DND-41 (cell line): Measurements from ENCODE around the gene RANBP3L.

Source experiments
- ATAC-seq: fragments of 200-7000 bp; cut with Tn5 transposase; 3 replicates; pipeline ENCODE4 v1.9.1; 2021; ENCODE audit warnings: low read depth; ENCODE audit not compliant: insufficient read depth
- DNase-seq: peaks from one replicate; pipeline ENCODE4 v3.0.0-alpha.2; 2020
- H2AFZ ChIP-seq: 2 replicates; pipeline ENCODE4 v1.6.0; 2012; ENCODE audit warnings: low read depth, low read length
- H3K27ac ChIP-seq: 2 replicates; pipeline ENCODE4 v1.5.1; 2012; ENCODE audit warnings: low read length, inconsistent platforms
- H3K27me3 ChIP-seq: fragments of 200-600 bp; sonication (generic); 2 replicates; pipeline ENCODE4 v1.6.0; 2012; ENCODE audit warnings: low read length, mild to moderate bottlenecking, inconsistent platforms; ENCODE audit not compliant: insufficient read depth, poor library complexity
- H3K36me3 ChIP-seq: 2 replicates; pipeline ENCODE4 v1.5.1; 2012; ENCODE audit warnings: low read length, inconsistent platforms; ENCODE audit not compliant: insufficient read depth
- H3K4me1 ChIP-seq: 2 replicates; pipeline ENCODE4 v1.5.1; 2012; ENCODE audit warnings: mild to moderate bottlenecking, low read length; ENCODE audit not compliant: insufficient read depth
- H3K4me2 ChIP-seq: 2 replicates; pipeline ENCODE4 v1.6.0; 2012; ENCODE audit warnings: mild to moderate bottlenecking, moderate library complexity, low read length, inconsistent platforms; ENCODE audit not compliant: insufficient read depth
- H3K4me3 ChIP-seq, 2 experiments: fragments of 200-600 bp in 1 of 2; shearing (Covaris generic) in 1 of 2; 2 replicates each; pipeline ENCODE4 v1.5.1; 2012 to 2016; ENCODE audit warnings: inconsistent platforms in 2 of 2, low read length in 2 of 2, mild to moderate bottlenecking in 2 of 2, low read depth in 1 of 2, moderate library complexity in 1 of 2
- H3K79me2 ChIP-seq: 2 replicates; pipeline ENCODE4 v1.6.0; 2012; ENCODE audit warnings: low read length, inconsistent platforms; ENCODE audit not compliant: insufficient read depth
- H3K9ac ChIP-seq: 2 replicates; pipeline ENCODE4 v1.6.0; 2012; ENCODE audit warnings: low read depth, mild to moderate bottlenecking, inconsistent platforms, low read length, moderate library complexity
- H3K9me3 ChIP-seq: 2 replicates; pipeline ENCODE4 v1.5.1; 2012; ENCODE audit warnings: low read length, moderate library complexity, mild to moderate bottlenecking, inconsistent platforms; ENCODE audit not compliant: insufficient read depth, severe bottlenecking
- H4K20me1 ChIP-seq: 2 replicates; pipeline ENCODE4 v1.6.0; 2012; ENCODE audit warnings: low read length; ENCODE audit not compliant: insufficient read depth
- CTCF ChIP-seq: IDR thresholded peaks from 2 replicates; pipeline ENCODE4 v1.5.1; 2012; ENCODE audit warnings: borderline replicate concordance, low read length, moderate library complexity, mild to moderate bottlenecking; ENCODE audit not compliant: poor library complexity, severe bottlenecking; ENCODE audit errors: extremely low read depth
- EZH2 ChIP-seq: IDR thresholded peaks from 3 replicates; pipeline ENCODE4 v1.6.1; 2012; ENCODE audit warnings: borderline replicate concordance, low read depth, mild to moderate bottlenecking, moderate library complexity, low read length, inconsistent platforms; ENCODE audit not compliant: severe bottlenecking

Gene RANBP3L

GRCh38 chr5:36242534-36243485 is 58.9 kb downstream of the RANBP3L start:
- no peak for ATAC-seq
- Histone ChIP-seq H3K79me2 (peaks cover 37% of the 10 kb centered on the region), H4K20me1 (no peaks in the 10 kb centered on the region), H3K4me3 (peak overlapping the region; percentile 11 to 85; a peak in 3 of 4 replicates), H3K27ac (peak overlapping the region; percentile 94), H3K9ac (peak overlapping the region; percentile 97), H3K4me2 (peak overlapping the region; percentile 91), H3K27me3 (no peaks in the 10 kb centered on the region), H2AFZ (peak overlapping the region; percentile 98), H3K9me3 (no peaks in the 10 kb centered on the region), H3K4me1 (peaks cover 36% of the 10 kb centered on the region), H3K36me3 (peaks cover 3% of the 10 kb centered on the region; the same call in 1 of the 2 replicates)
- TF ChIP-seq CTCF (no peak), EZH2 (no peak)
- peak; percentile 22 for DNase-seq

GRCh38 chr5:36241631-36242533 is 59.8 kb downstream of the RANBP3L start, which contains the start of gene NADK2:
Gene NADK2, minus strand, starts transcription at chr5:36241925. Its CDS starts 127 bp downstream, at chr5:36241798.
- H3K4me3 ChIP-seq = peak within 1 kb of the TSS; percentile 75 to 85
- H3K36me3 ChIP-seq = peaks cover 3% of the 10 kb centered on the region; the same call in 1 of the 2 replicates
- H3K27ac ChIP-seq = peak within 1 kb of the TSS; percentile 94
- DNase-seq (peak; percentile 96), ATAC-seq (peak; percentile 92)
- H3K9ac ChIP-seq = peak within 1 kb of the TSS; percentile 97
- peaks cover 38% of the 10 kb centered on the region for H3K79me2 ChIP-seq
- TF ChIP-seq EZH2 (no peak), CTCF (peak; percentile 80)
- H3K4me2 ChIP-seq = peak within 1 kb of the TSS; percentile 91
- no peaks in the 10 kb centered on the region for H4K20me1 ChIP-seq
- H3K27me3 ChIP-seq = no peaks in the 10 kb centered on the region
- H3K9me3 ChIP-seq = no peaks in the 10 kb centered on the region
- peaks cover 36% of the 10 kb centered on the region for H3K4me1 ChIP-seq
- peak within 1 kb of the TSS; percentile 98 for H2AFZ ChIP-seq

- ATAC-seq = peak; percentile 27
- Histone ChIP-seq H3K9ac (peak overlapping the region; percentile 97), H3K9me3 (no peaks in the 10 kb centered on the region), H3K27ac (peak overlapping the region; percentile 94), H3K4me3 (peak overlapping the region; percentile 63 to 85), H4K20me1 (no peaks in the 10 kb centered on the region), H3K4me2 (peak overlapping the region; percentile 91), H3K36me3 (peaks cover 3% of the 10 kb centered on the region; the same call in 1 of the 2 replicates), H3K4me1 (peaks cover 36% of the 10 kb centered on the region), H3K27me3 (no peaks in the 10 kb centered on the region), H3K79me2 (peaks cover 47% of the 10 kb centered on the region), H2AFZ (peak overlapping the region; percentile 98)
- peak; percentile 56 for DNase-seq
- TF ChIP-seq CTCF = no peak
- TF ChIP-seq EZH2 = no peak
These were observed 60.7 kb downstream of the RANBP3L start for GRCh38 chr5:36240779-36241630.
